Endothelial cell of umbilical vein (primary cell): Measurements from ENCODE around the gene PLCD3. TPM values are rescaled to one million over a fixed set of nuclear protein-coding genes. Genes with fewer than 3 reads are reported as not detected.

Source experiments
- Bru-seq: library from RNA; stranded (reverse); fragments of 400-500 nt; gene quantifications from one replicate; lab custom pipeline; 2021; lab: Mats Ljungman, UMichigan
- BruChase-seq, 2 experiments: library from RNA; stranded (reverse); fragments of 400-500 nt; gene quantifications; one replicate each; lab custom pipeline; 2021; lab: Mats Ljungman, UMichigan
- BruUV-seq: library from RNA; stranded (reverse); fragments of 400-500 nt; replicated peaks from 2 replicates; lab custom pipeline; 2021; lab: Mats Ljungman, UMichigan
- CTCF ChIA-PET: fragments of 300-600, 350-600 bp; sonication (Branson Sonifier 250); formaldehyde crosslinking; loops from one replicate; lab custom pipeline; 2021; ENCODE audit warnings: antibody characterized with exemption, inconsistent platforms; lab: Charles Lee
- POLR2A ChIA-PET: fragments of 300-600, 350-600 bp; sonication (Branson Sonifier 250); formaldehyde crosslinking; loops from one replicate; lab custom pipeline; 2021; ENCODE audit warnings: antibody characterized with exemption, inconsistent platforms; lab: Charles Lee
- DNase-seq: peaks from one replicate; pipeline ENCODE4 v3.0.0-alpha.2; 2011; ENCODE audit warnings: low read depth, low spot score
- FAIRE-seq: peaks from 2 replicates; lab custom pipeline; 2011; peaks lifted over from hg19 to GRCh38; lab: Jason Lieb, UNC
- H2AFZ ChIP-seq: 2 replicates; pipeline ENCODE4 v1.6.0; 2012; ENCODE audit warnings: low read depth, low read length, control low read depth, inconsistent platforms
- H3K27ac ChIP-seq: 2 replicates; pipeline ENCODE4 v1.5.1; 2011; ENCODE audit warnings: low read depth, mild to moderate bottlenecking, control low read depth, low read length, moderate library complexity; ENCODE audit not compliant: insufficient read depth
- H3K27me3 ChIP-seq, 2 experiments: 2 replicates each; pipeline versions ENCODE4 v1.6.0 to v1.6.1; 2011; ENCODE audit warnings: low read length in 2 of 2, mixed read lengths in 1 of 2; ENCODE audit not compliant: control insufficient read depth in 2 of 2, insufficient read depth in 2 of 2
- H3K36me3 ChIP-seq, 2 experiments: 2 replicates in 1 of 2; 3 replicates in 1 of 2; pipeline ENCODE4 v1.5.1; 2011; ENCODE audit warnings: low read length in 2 of 2, mild to moderate bottlenecking in 1 of 2, moderate library complexity in 1 of 2; ENCODE audit not compliant: control insufficient read depth in 2 of 2, insufficient read depth in 2 of 2; ENCODE audit errors: extremely low read depth in 1 of 2
- H3K4me1 ChIP-seq: 3 replicates; pipeline ENCODE4 v1.5.1; 2011; ENCODE audit warnings: mild to moderate bottlenecking, low read length; ENCODE audit not compliant: control insufficient read depth, insufficient read depth; ENCODE audit errors: extremely low read depth
- H3K4me2 ChIP-seq: 2 replicates; pipeline ENCODE4 v1.6.1; 2011; ENCODE audit warnings: low read length, control low read depth, mixed read lengths; ENCODE audit not compliant: insufficient read depth
- H3K4me3 ChIP-seq, 3 experiments: fragments of 200-600 bp in 1 of 3; sonication (generic), shearing (Covaris generic) in 1 of 3; replicated peaks in 1 of 3; 2 replicates each; pipeline ENCODE4 v1.5.1; 2011 to 2016; ENCODE audit warnings: control low read depth in 3 of 3, low read length in 3 of 3, mild to moderate bottlenecking in 2 of 3, inconsistent platforms in 1 of 3, low read depth in 1 of 3, moderate library complexity in 1 of 3; ENCODE audit not compliant: insufficient read depth in 1 of 3
- H3K79me2 ChIP-seq: 2 replicates; pipeline ENCODE4 v1.6.0; 2012; ENCODE audit warnings: low read length, inconsistent platforms; ENCODE audit not compliant: control insufficient read depth, insufficient read depth
- H3K9ac ChIP-seq: replicated peaks from 2 replicates; pipeline ENCODE3; 2011; ENCODE audit warnings: low read length, control low read depth; ENCODE audit not compliant: insufficient read depth; ENCODE audit errors: extremely low read depth
- H3K9me1 ChIP-seq: replicated peaks from 3 replicates; pipeline ENCODE4 v1.6.0; 2011; ENCODE audit warnings: mild to moderate bottlenecking, low read length; ENCODE audit not compliant: control insufficient read depth, insufficient read depth; ENCODE audit errors: extremely low read depth
- H3K9me3 ChIP-seq: replicated peaks from 2 replicates; pipeline ENCODE4 v1.5.1; 2012; ENCODE audit warnings: low read length, inconsistent platforms; ENCODE audit not compliant: control insufficient read depth, insufficient read depth
- H4K20me1 ChIP-seq: replicated peaks from 2 replicates; pipeline ENCODE3; 2011; ENCODE audit warnings: mild to moderate bottlenecking, low read length; ENCODE audit not compliant: control insufficient read depth, insufficient read depth; ENCODE audit errors: extremely low read depth
- GATA2 ChIP-seq: IDR thresholded peaks from 2 replicates; pipeline ENCODE4 v1.7.0; 2011; ENCODE audit warnings: low read depth, mild to moderate bottlenecking, moderate library complexity, mixed read lengths, low read length; ENCODE audit not compliant: insufficient read length, insufficient read depth
- POLR2A ChIP-seq: IDR thresholded peaks from 2 replicates; pipeline ENCODE4 v1.6.1; 2012; ENCODE audit warnings: low read depth, mild to moderate bottlenecking, control low read depth, low read length
- POLR2AphosphoS5 ChIP-seq: IDR thresholded peaks from 2 replicates; pipeline ENCODE4 v1.6.1; 2012; ENCODE audit warnings: low read depth, mild to moderate bottlenecking, control low read depth, low read length, moderate library complexity; ENCODE audit not compliant: insufficient read depth
- dilution Hi-C: fragments of 300-500 bp; cut with MboI; formaldehyde crosslinking; loops from one replicate; pipeline ENCODE4 v1.15.0; 2019; ENCODE audit warnings: low sequenced_read_pairs; ENCODE audit not compliant: extremely low pct_ligation_motif_present
- intact Hi-C: fragments of 100-400 bp; cut with micrococcal nuclease; formaldehyde crosslinking; loops from one replicate; pipeline ENCODE4 v1.10.0; 2022
- long read RNA-seq: library from polyadenylated mRNA; stranded (forward); transcript quantifications from one replicate; pipeline ENCODE4 v2.0.0, GENCODE V29; 2021
- polyA minus RNA-seq, 3 experiments: library from RNA; depleted of rRNA, polyadenylated mRNA; stranded (reverse); fragments of >200 nt; gene quantifications; 1 replicate in 1 of 3; 2 replicates in 2 of 3; pipeline ENCODE4 v1.2.3, GENCODE V29; 2011
- polyA plus RNA-seq, 4 experiments: library from polyadenylated mRNA; depleted of rRNA in 3 of 4; stranded (reverse) in 3 of 4; unstranded in 1 of 4; fragments of >200 nt; gene quantifications; 2 replicates each; pipeline versions ENCODE4 v1.2.1 to v1.2.3, GENCODE V29; 2011 to 2012; ENCODE audit warnings: missing spikeins in 1 of 4
- total RNA-seq: library from RNA; stranded (reverse); gene quantifications from 2 replicates; pipeline ENCODE4 v1.2.3, GENCODE V29; 2021

PLCD3 gene, protein sequence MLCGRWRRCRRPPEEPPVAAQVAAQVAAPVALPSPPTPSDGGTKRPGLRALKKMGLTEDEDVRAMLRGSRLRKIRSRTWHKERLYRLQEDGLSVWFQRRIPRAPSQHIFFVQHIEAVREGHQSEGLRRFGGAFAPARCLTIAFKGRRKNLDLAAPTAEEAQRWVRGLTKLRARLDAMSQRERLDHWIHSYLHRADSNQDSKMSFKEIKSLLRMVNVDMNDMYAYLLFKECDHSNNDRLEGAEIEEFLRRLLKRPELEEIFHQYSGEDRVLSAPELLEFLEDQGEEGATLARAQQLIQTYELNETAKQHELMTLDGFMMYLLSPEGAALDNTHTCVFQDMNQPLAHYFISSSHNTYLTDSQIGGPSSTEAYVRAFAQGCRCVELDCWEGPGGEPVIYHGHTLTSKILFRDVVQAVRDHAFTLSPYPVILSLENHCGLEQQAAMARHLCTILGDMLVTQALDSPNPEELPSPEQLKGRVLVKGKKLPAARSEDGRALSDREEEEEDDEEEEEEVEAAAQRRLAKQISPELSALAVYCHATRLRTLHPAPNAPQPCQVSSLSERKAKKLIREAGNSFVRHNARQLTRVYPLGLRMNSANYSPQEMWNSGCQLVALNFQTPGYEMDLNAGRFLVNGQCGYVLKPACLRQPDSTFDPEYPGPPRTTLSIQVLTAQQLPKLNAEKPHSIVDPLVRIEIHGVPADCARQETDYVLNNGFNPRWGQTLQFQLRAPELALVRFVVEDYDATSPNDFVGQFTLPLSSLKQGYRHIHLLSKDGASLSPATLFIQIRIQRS
- total RNA-seq: 35.0 and 43.1 TPM in 2 replicates
- 30.4 and 42.0 TPM in 2 replicates for polyA plus RNA-seq
- polyA plus RNA-seq (2011; cell fraction: cytosol; rRNA removed): 25.0 and 32.8 TPM in 2 replicates
- polyA plus RNA-seq (2011; cell fraction: nucleus; rRNA removed): 21.4 and 26.3 TPM in 2 replicates
- 33.1 and 40.7 TPM in 2 replicates for polyA plus RNA-seq (2012)
- polyA minus RNA-seq: 22.5 and 38.7 TPM in 2 replicates
- polyA minus RNA-seq (2011; cell fraction: cytosol; rRNA and poly(A)+ RNA removed): 81.3 TPM
- polyA minus RNA-seq (2011; cell fraction: nucleus; rRNA and poly(A)+ RNA removed): 7.3 and 14.1 TPM in 2 replicates
- percentile 42 among the genes with signal in this experiment for Bru-seq, nascent RNA
- BruChase-seq, experiment 1, labeled RNA remaining after a 6-hour chase: percentile 62 among the genes with signal in this experiment
- percentile 57 among the genes with signal in this experiment for BruChase-seq, experiment 2, labeled RNA remaining after a 2-hour chase
- long read RNA-seq, full-length matches to known transcripts: 2 of 17 reads
- long read RNA-seq, partial matches to known transcripts: 9 of 17 reads
- long read RNA-seq, other reads (novel, unspliced or antisense): 6 of 17 reads

DNA sequence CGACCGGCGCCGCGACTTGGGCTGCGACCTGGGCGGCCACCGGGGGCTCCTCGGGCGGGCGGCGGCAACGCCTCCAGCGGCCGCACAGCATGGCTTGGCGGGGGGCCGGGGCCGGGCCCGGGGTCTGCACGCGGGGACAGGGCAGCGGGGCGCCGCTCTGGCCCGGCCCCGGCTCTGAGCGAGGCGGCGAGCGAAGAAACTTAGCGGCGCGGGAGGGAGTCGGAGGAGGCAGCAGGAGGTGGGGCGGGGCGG is at the start of gene PLCD3:
Gene PLCD3 (minus strand): TSS at position 196 of the 252 bp plus-strand sequence. CDS start 105 bp downstream, at position 91.
- intact Hi-C loops: loop anchor here (1.0 to 2.0 kb wide), 7 partner anchors 8 to 358 kb away; partner anchors contain the start of gene NMT1
- FAIRE-seq (peak; percentile 26), DNase-seq (no peak)
- peak within 1 kb of the TSS; percentile 64 for H3K4me2 ChIP-seq
- no peaks in the 10 kb centered on the region for H3K36me3 ChIP-seq
- ChIA-PET CTCF (interaction anchor here (0.7 to 7.2 kb wide), 8 partner anchors 14 to 354 kb away, joined by 3 to 476 read pairs (median 8); partner anchors contain the start of gene C1QL1), POLR2A (no interaction called here)
- no peaks in the 10 kb centered on the region for H3K9me1 ChIP-seq
- TF ChIP-seq POLR2A (peak; percentile 69), GATA2 (no peak), POLR2AphosphoS5 (peak; percentile 77)
- no peaks in the 10 kb centered on the region for H3K9me3 ChIP-seq
- H3K27ac ChIP-seq: peak within 1 kb of the TSS; percentile 65
- dilution Hi-C loops: no loop called here
- BruUV-seq: no TSS peak
- peaks cover 30% of the 10 kb centered on the region for H3K4me1 ChIP-seq
- peak within 1 kb of the TSS; percentile 47 to 70 (median 56) for H3K4me3 ChIP-seq
- H3K27me3 ChIP-seq: no peaks in the 10 kb centered on the region
- peak within 1 kb of the TSS; percentile 94 for H2AFZ ChIP-seq
- H4K20me1 ChIP-seq: no peaks in the 10 kb centered on the region
- peak within 1 kb of the TSS; percentile 70 for H3K9ac ChIP-seq
- peaks cover 2% of the 10 kb centered on the region for H3K79me2 ChIP-seq
